OCI-LY7 (cell line): Measurements from ENCODE around the gene CTNNA2.

Source experiments
- CTCF ChIP-seq: fragments of 200-600 bp; sonication (generic); conservative IDR thresholded peaks from 2 replicates; pipeline ENCODE4 v1.5.1; 2014; ENCODE audit warnings: mild to moderate bottlenecking, antibody characterized with exemption, low read length, moderate library complexity, mixed read lengths
- EZH2phosphoT487 ChIP-seq: fragments of 200-600 bp; sonication (generic); IDR thresholded peaks from 2 replicates; pipeline ENCODE4 v1.6.1; 2018; ENCODE audit warnings: low read depth, borderline replicate concordance, mild to moderate bottlenecking, mixed run types, antibody characterized with exemption, low read length, moderate library complexity, mixed read lengths

GRCh38 chr2:80529466-80530165 is 1016.8 kb downstream of the CTNNA2 start:
- TF ChIP-seq EZH2phosphoT487 (no peak), CTCF (no peak)
